ENCODE results near the gene ZNF775.

Gene ZNF775

GRCh38 chr7:150393325-150393724 lies 14.2 kb downstream of the ZNF775 start:
- in situ Hi-C loops (cut with MboI; ENCODE audit: low pct_unique_long_range_greater_than_20kb, low sequenced_read_pairs, unreplicated experiment), result no loop called here
- no peak for TF ChIP-seq CTCF (IDR thresholded peaks at IDR 0.05; ENCODE audit: extremely low read depth, insufficient read depth, missing control alignments)
- DNase-seq (ENCODE audit: low spot score), result no peak

- no peak for DNase-seq (ENCODE audit: low spot score)
- TF ChIP-seq CTCF (IDR thresholded peaks at IDR 0.05; ENCODE audit: extremely low read depth, insufficient read depth, missing control alignments), result no peak
- in situ Hi-C loops (cut with MboI; ENCODE audit: low pct_unique_long_range_greater_than_20kb, low sequenced_read_pairs, unreplicated experiment), result no loop called here
Observed at GRCh38 chr7:150396426-150396825, 17.3 kb downstream of the ZNF775 start.

GRCh38 chr7:150396851-150397260 lies 17.7 kb downstream of the ZNF775 start:
- TF ChIP-seq CTCF (IDR thresholded peaks at IDR 0.05; ENCODE audit: extremely low read depth, insufficient read depth, missing control alignments), result no peak
- in situ Hi-C loops (cut with MboI; ENCODE audit: low pct_unique_long_range_greater_than_20kb, low sequenced_read_pairs, unreplicated experiment), result no loop called here
- no peak for DNase-seq (ENCODE audit: low spot score)

- no peak for TF ChIP-seq CTCF (IDR thresholded peaks at IDR 0.05; ENCODE audit: extremely low read depth, insufficient read depth, missing control alignments)
- DNase-seq (ENCODE audit: low spot score), result no peak
- in situ Hi-C loops (cut with MboI; ENCODE audit: low pct_unique_long_range_greater_than_20kb, low sequenced_read_pairs, unreplicated experiment), result no loop called here
Observed at GRCh38 chr7:150397346-150398107, 18.4 kb downstream of the ZNF775 start.

- no peak for TF ChIP-seq CTCF (IDR thresholded peaks at IDR 0.05; ENCODE audit: extremely low read depth, insufficient read depth, missing control alignments)
- in situ Hi-C loops (cut with MboI; ENCODE audit: low pct_unique_long_range_greater_than_20kb, low sequenced_read_pairs, unreplicated experiment), result no loop called here
- DNase-seq (ENCODE audit: low spot score), result no peak
Observed at GRCh38 chr7:150398108-150398964, 19.2 kb downstream of the ZNF775 start.

GRCh38 chr7:150398965-150399320 lies 19.8 kb downstream of the ZNF775 start:
- TF ChIP-seq CTCF (IDR thresholded peaks at IDR 0.05; ENCODE audit: extremely low read depth, insufficient read depth, missing control alignments), result no peak
- in situ Hi-C loops (cut with MboI; ENCODE audit: low pct_unique_long_range_greater_than_20kb, low sequenced_read_pairs, unreplicated experiment), result no loop called here
- no peak for DNase-seq (ENCODE audit: low spot score)

All from GM13977 (cell line).